GM12878 (cell line): Measurements from ENCODE around the gene NACAD. TPM values are rescaled to one million over a fixed set of nuclear protein-coding genes. Genes with fewer than 3 reads are reported as not detected.

Experiments used
- BACH1 ChIP-seq: fragments of 450-650 bp; IDR thresholded peaks from 2 replicates; pipeline ENCODE4 v1.6.1; 2017; ENCODE audit warnings: mild to moderate bottlenecking, borderline replicate concordance
- CBX3 ChIP-seq: fragments of 200-600 bp; sonication (generic); IDR thresholded peaks from 2 replicates; pipeline ENCODE4 v1.6.1; 2016; ENCODE audit warnings: low read depth, borderline replicate concordance
- CHD1 ChIP-seq: IDR thresholded peaks from 2 replicates; pipeline ENCODE4 v1.6.1; 2012; ENCODE audit warnings: low read depth, low read length, improper control_type of control experiment
- CHD4 ChIP-seq: fragments of 200-600 bp; sonication (generic); IDR thresholded peaks from 2 replicates; pipeline ENCODE4 v1.6.1; 2016; ENCODE audit warnings: mild to moderate bottlenecking
- CREM ChIP-seq: IDR thresholded peaks from 2 replicates; pipeline ENCODE4 v1.6.1; 2014; ENCODE audit warnings: antibody characterized with exemption, low read depth
- DPF2 ChIP-seq: fragments of 450-650 bp; IDR thresholded peaks from 2 replicates; pipeline ENCODE4 v1.6.1; 2017; ENCODE audit warnings: mild to moderate bottlenecking
- ETV6 ChIP-seq, 2 experiments: fragments of 450-650 bp in 1 of 2; IDR thresholded peaks in 1 of 2; conservative IDR thresholded peaks in 1 of 2; 2 replicates each; pipeline ENCODE4 v1.6.1; 2014; ENCODE audit warnings: antibody characterized with exemption in 1 of 2, borderline replicate concordance in 1 of 2, low read depth in 1 of 2, mild to moderate bottlenecking in 1 of 2, moderate library complexity in 1 of 2
- HCFC1 ChIP-seq: fragments of 150-350 bp; IDR thresholded peaks from 2 replicates; pipeline ENCODE4 v1.6.1; 2014; ENCODE audit warnings: low read length
- HDAC2 ChIP-seq: fragments of 200-600 bp; sonication (generic); IDR thresholded peaks from 2 replicates; pipeline ENCODE4 v1.6.1; 2017
- HDAC6 ChIP-seq: fragments of 200-600 bp; sonication (generic); IDR thresholded peaks from one replicate; pipeline ENCODE4 v1.8.0; 2017; ENCODE audit warnings: antibody characterized with exemption; ENCODE audit not compliant: unreplicated experiment
- KAT2A ChIP-seq: conservative IDR thresholded peaks from 2 replicates; pipeline ENCODE4 v1.6.1; 2011; ENCODE audit warnings: low read depth, low read length; ENCODE audit not compliant: control insufficient read depth
- MYC ChIP-seq: IDR thresholded peaks from 2 replicates; pipeline ENCODE4 v1.6.1; 2011; ENCODE audit warnings: mild to moderate bottlenecking, low read length, moderate library complexity, inconsistent platforms; ENCODE audit not compliant: insufficient read depth, insufficient replicate concordance, insufficient read length, severe bottlenecking
- POLR2AphosphoS5 ChIP-seq: IDR thresholded peaks from 2 replicates; pipeline ENCODE4 v1.6.1; 2011; ENCODE audit warnings: mild to moderate bottlenecking, low read length, inconsistent platforms
- RAD21 ChIP-seq: IDR thresholded peaks from 2 replicates; pipeline ENCODE4 v1.6.1; 2011; ENCODE audit warnings: mild to moderate bottlenecking, low read depth, low read length, moderate library complexity; ENCODE audit not compliant: insufficient read depth
- SIX5 ChIP-seq: IDR thresholded peaks from 2 replicates; pipeline ENCODE4 v1.6.1; 2011; ENCODE audit warnings: mild to moderate bottlenecking, low read depth, low read length, moderate library complexity; ENCODE audit not compliant: severe bottlenecking
- SMC3 ChIP-seq: IDR thresholded peaks from 2 replicates; pipeline ENCODE4 v1.6.1; 2011; ENCODE audit warnings: low read length, improper control_type of control experiment, borderline replicate concordance
- TAF1 ChIP-seq: IDR thresholded peaks from 2 replicates; pipeline ENCODE4 v1.6.1; 2011; ENCODE audit warnings: mild to moderate bottlenecking, low read depth, low read length, borderline replicate concordance
- TARDBP ChIP-seq: IDR thresholded peaks from 2 replicates; pipeline ENCODE4 v1.6.1; 2016; ENCODE audit warnings: borderline replicate concordance
- TCF3 ChIP-seq: IDR thresholded peaks from 2 replicates; pipeline ENCODE4 v1.6.1; 2012; ENCODE audit warnings: low read depth, mild to moderate bottlenecking, low read length, borderline replicate concordance; ENCODE audit not compliant: insufficient read depth
- YY1 ChIP-seq: IDR thresholded peaks from 2 replicates; pipeline ENCODE4 v1.6.1; 2011; ENCODE audit warnings: low read depth, mild to moderate bottlenecking, low read length
- polyA plus RNA-seq, 11 experiments: library from polyadenylated mRNA; depleted of rRNA in 4 of 11; unstranded in 6 of 11; stranded (reverse) in 5 of 11; fragments of >200 nt; fragmentation: Nextera tagmentation in 4 of 11; fragmentation: Illumina TruSeq in 1 of 11; extraction: Ambion mirVana in 4 of 11; extraction: Trizol in 1 of 11; gene quantifications; 1 replicate in 1 of 11; 2 replicates in 10 of 11; pipeline versions ENCODE4 v1.2.1 to v1.2.3, GENCODE V29; 2011 to 2016; ENCODE audit warnings: inconsistent platforms in 2 of 11, missing spikeins in 2 of 11, low read depth in 1 of 11
- total RNA-seq, 4 experiments: library from RNA; depleted of rRNA in 3 of 4; stranded (reverse); fragments of >200 nt in 3 of 4; fragmentation: Illumina TruSeq in 1 of 4; extraction: Trizol in 1 of 4; gene quantifications; 2 replicates each; pipeline versions ENCODE4 v1.2.1 to v1.2.3, GENCODE V29; 2013 to 2021
- TF ChIP-seq, protein P1 (sequence below): IDR thresholded peaks from 2 replicates; pipeline ENCODE4 v1.6.1; 2012; ENCODE audit warnings: improper control_type of control experiment, low read depth, low read length; ENCODE audit not compliant: insufficient replicate concordance
- TF ChIP-seq, protein P2 (sequence below): fragments of 450-650 bp; IDR thresholded peaks from 2 replicates; pipeline ENCODE4 v1.6.1; 2016; ENCODE audit warnings: mild to moderate bottlenecking
- TF ChIP-seq, protein P3 (sequence below): IDR thresholded peaks from 2 replicates; pipeline ENCODE4 v1.6.1; 2011; ENCODE audit warnings: mild to moderate bottlenecking, low read depth, low read length, moderate library complexity; ENCODE audit not compliant: insufficient replicate concordance

NACAD gene
- total and polyA plus RNA-seq, 10 of the 15 experiments (the other 5 are each of a cell fraction or from before 2014, with no cell fraction given), result not detected

DNA sequence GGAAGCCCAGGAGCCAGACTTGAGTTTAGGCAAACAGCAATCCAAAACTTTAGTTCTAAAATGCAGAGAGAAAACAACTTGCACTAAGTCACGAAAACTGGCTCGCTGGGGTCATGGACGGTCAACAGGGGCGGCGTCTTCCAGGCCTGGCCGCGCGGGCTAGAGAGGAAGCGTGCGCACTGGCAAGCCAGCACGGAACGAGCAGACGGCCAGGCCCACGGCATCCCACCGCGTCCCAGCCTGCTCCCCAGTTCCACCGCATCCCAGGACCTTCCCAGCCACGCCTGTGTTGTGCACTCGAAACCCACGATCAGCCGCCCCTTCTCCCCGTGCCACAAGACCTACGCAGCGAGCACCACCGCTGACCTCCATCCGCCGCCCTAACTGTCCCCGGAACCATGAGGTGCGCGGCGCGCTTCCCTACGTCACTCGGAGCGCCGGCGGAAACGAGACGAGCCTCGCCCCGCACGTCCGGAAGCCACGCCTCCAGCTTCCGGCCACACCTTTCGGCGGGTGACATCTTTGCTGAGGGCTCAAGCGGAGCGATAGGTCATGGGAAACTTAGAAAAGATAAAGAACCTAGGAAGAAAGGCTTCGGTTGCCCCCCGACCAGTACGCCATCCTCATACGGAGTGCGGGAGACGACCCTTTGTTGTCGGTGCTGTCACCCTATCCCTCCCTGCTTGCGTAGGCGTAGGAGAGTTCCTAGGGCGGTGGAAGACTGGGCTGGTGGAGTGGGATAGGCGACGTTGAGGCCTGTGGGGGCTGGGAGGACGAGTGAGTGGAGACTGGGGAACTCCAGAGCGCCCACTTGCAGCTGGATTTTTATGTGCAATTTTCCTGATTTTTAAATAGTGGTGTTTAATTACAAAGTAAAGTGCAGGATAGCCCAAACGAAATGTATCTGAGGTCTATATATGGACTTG, 22.8 kb upstream of the NACAD start, which contains the start of gene TBRG4 (continued):
- TF ChIP-seq, protein P1, sequence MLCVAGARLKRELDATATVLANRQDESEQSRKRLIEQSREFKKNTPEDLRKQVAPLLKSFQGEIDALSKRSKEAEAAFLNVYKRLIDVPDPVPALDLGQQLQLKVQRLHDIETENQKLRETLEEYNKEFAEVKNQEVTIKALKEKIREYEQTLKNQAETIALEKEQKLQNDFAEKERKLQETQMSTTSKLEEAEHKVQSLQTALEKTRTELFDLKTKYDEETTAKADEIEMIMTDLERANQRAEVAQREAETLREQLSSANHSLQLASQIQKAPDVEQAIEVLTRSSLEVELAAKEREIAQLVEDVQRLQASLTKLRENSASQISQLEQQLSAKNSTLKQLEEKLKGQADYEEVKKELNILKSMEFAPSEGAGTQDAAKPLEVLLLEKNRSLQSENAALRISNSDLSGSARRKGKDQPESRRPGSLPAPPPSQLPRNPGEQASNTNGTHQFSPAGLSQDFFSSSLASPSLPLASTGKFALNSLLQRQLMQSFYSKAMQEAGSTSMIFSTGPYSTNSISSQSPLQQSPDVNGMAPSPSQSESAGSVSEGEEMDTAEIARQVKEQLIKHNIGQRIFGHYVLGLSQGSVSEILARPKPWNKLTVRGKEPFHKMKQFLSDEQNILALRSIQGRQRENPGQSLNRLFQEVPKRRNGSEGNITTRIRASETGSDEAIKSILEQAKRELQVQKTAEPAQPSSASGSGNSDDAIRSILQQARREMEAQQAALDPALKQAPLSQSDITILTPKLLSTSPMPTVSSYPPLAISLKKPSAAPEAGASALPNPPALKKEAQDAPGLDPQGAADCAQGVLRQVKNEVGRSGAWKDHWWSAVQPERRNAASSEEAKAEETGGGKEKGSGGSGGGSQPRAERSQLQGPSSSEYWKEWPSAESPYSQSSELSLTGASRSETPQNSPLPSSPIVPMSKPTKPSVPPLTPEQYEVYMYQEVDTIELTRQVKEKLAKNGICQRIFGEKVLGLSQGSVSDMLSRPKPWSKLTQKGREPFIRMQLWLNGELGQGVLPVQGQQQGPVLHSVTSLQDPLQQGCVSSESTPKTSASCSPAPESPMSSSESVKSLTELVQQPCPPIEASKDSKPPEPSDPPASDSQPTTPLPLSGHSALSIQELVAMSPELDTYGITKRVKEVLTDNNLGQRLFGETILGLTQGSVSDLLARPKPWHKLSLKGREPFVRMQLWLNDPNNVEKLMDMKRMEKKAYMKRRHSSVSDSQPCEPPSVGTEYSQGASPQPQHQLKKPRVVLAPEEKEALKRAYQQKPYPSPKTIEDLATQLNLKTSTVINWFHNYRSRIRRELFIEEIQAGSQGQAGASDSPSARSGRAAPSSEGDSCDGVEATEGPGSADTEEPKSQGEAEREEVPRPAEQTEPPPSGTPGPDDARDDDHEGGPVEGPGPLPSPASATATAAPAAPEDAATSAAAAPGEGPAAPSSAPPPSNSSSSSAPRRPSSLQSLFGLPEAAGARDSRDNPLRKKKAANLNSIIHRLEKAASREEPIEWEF, result no peak
- TF ChIP-seq CBX3 (no peak), RAD21 (no peak), CREM (peak; percentile 100), HDAC2 (0 out of 2 replicates have a peak, but pooled peaks have one; percentile 28), SMC3 (no peak), HDAC6 (peak; percentile 88), HCFC1 (peak; percentile 80), CHD1 (no peak), BACH1 (peak; percentile 60), TCF3 (0 out of 2 replicates have a peak, but pooled peaks have one; percentile 51), KAT2A (no peak), YY1 (peak; percentile 91), POLR2AphosphoS5 (peak; percentile 98), DPF2 (peak; percentile 34; the same call in 1 of the 2 replicates), SIX5 (peak; percentile 48), MYC (peak; percentile 99), TAF1 (peak; percentile 90; the same call in 1 of the 2 replicates), ETV6 (conservative IDR thresholded peaks at IDR 0.05 in 1 of 2, IDR thresholded peaks at IDR 0.05 in 1 of 2; ENCODE audit: borderline replicate concordance in 1 of 2, low read depth in 1 of 2) (peak in 1 of 2 experiments; percentile 75; a peak in 1 of 4 replicates), CHD4 (no peak), TARDBP (peak; percentile 69; the same call in 1 of the 2 replicates)
- TF ChIP-seq, protein P2, sequence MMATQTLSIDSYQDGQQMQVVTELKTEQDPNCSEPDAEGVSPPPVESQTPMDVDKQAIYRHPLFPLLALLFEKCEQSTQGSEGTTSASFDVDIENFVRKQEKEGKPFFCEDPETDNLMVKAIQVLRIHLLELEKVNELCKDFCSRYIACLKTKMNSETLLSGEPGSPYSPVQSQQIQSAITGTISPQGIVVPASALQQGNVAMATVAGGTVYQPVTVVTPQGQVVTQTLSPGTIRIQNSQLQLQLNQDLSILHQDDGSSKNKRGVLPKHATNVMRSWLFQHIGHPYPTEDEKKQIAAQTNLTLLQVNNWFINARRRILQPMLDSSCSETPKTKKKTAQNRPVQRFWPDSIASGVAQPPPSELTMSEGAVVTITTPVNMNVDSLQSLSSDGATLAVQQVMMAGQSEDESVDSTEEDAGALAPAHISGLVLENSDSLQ, result peak; percentile 58
- TF ChIP-seq, protein P3, sequence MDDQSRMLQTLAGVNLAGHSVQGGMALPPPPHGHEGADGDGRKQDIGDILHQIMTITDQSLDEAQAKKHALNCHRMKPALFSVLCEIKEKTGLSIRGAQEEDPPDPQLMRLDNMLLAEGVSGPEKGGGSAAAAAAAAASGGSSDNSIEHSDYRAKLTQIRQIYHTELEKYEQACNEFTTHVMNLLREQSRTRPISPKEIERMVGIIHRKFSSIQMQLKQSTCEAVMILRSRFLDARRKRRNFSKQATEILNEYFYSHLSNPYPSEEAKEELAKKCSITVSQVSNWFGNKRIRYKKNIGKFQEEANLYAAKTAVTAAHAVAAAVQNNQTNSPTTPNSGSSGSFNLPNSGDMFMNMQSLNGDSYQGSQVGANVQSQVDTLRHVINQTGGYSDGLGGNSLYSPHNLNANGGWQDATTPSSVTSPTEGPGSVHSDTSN, result peak; percentile 23
